Measurements from ENCODE around the gene HORMAD2.

- TF ChIP-seq RAD21 (conservative IDR thresholded peaks at IDR 0.05 in 1 of 2, IDR thresholded peaks at IDR 0.05 in 1 of 2) (peak in 1 of 2 experiments; percentile 52; a peak in 4 of 5 replicates), TP53 (CRISPR knock-in tag; IDR thresholded peaks at IDR 0.05) (no peak), POLR2A (IDR thresholded peaks at IDR 0.05; ENCODE audit: low read length) (no peak), REST (IDR thresholded peaks at IDR 0.05) (no peak), CEBPB (IDR thresholded peaks at IDR 0.05) (peak; percentile 69 to 86), NFE2L2 (conservative IDR thresholded peaks at IDR 0.05; ENCODE audit: low read length) (no peak), JUN (IDR thresholded peaks at IDR 0.05) (peak; percentile 84 to 94; a peak in 4 of 5 replicates), GATA3 (IDR thresholded peaks at IDR 0.05; ENCODE audit: borderline replicate concordance) (peak; percentile 99)
- TF ChIP-seq, protein P1, sequence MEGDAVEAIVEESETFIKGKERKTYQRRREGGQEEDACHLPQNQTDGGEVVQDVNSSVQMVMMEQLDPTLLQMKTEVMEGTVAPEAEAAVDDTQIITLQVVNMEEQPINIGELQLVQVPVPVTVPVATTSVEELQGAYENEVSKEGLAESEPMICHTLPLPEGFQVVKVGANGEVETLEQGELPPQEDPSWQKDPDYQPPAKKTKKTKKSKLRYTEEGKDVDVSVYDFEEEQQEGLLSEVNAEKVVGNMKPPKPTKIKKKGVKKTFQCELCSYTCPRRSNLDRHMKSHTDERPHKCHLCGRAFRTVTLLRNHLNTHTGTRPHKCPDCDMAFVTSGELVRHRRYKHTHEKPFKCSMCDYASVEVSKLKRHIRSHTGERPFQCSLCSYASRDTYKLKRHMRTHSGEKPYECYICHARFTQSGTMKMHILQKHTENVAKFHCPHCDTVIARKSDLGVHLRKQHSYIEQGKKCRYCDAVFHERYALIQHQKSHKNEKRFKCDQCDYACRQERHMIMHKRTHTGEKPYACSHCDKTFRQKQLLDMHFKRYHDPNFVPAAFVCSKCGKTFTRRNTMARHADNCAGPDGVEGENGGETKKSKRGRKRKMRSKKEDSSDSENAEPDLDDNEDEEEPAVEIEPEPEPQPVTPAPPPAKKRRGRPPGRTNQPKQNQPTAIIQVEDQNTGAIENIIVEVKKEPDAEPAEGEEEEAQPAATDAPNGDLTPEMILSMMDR (IDR thresholded peaks at IDR 0.05), result no peak
- TF ChIP-seq, protein P2, sequence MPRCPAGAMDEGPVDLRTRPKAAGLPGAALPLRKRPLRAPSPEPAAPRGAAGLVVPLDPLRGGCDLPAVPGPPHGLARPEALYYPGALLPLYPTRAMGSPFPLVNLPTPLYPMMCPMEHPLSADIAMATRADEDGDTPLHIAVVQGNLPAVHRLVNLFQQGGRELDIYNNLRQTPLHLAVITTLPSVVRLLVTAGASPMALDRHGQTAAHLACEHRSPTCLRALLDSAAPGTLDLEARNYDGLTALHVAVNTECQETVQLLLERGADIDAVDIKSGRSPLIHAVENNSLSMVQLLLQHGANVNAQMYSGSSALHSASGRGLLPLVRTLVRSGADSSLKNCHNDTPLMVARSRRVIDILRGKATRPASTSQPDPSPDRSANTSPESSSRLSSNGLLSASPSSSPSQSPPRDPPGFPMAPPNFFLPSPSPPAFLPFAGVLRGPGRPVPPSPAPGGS (IDR thresholded peaks at IDR 0.05), result peak; percentile 54; the same call in 1 of the 3 replicates
Observed at GRCh38 chr22:30206944-30207343, 126.7 kb downstream of the HORMAD2 start.

All from A549 (cell line).